Fibroblast of lung (primary cell): ENCODE measurements around the gene HOXB1.

Experiments used
- CTCF ChIP-seq, 2 donors: IDR thresholded peaks in 1 of 2; conservative IDR thresholded peaks in 1 of 2; 1 replicate in 1 of 2; 2 replicates in 1 of 2; pipeline ENCODE4 v1.5.1; 2011 to 2012; ENCODE audit warnings: low read length in 2 of 2, control low read depth in 1 of 2, inconsistent platforms in 1 of 2, low read depth in 1 of 2, mild to moderate bottlenecking in 1 of 2
- EZH2 ChIP-seq: IDR thresholded peaks from 2 replicates; pipeline ENCODE4 v1.5.1; 2012; ENCODE audit warnings: low read length, control low read depth, mild to moderate bottlenecking; ENCODE audit errors: missing control alignments

- TF ChIP-seq CTCF (conservative IDR thresholded peaks at IDR 0.05 in 1 of 2, IDR thresholded peaks at IDR 0.05 in 1 of 2; ENCODE audit: low read depth in 1 of 2, low read length in 2 of 2) (no peak), EZH2 (no peak)
These were observed 33.0 kb upstream of the HOXB1 start for GRCh38 chr17:48563867-48564187.
